NT2/D1 (cell line): ENCODE measurements around the gene EFNA4.

Experiments
- SUZ12 ChIP-seq: IDR thresholded peaks from 2 replicates; pipeline ENCODE4 v1.6.1; 2011; ENCODE audit not compliant: insufficient read length, insufficient read depth; ENCODE audit errors: extremely low read depth
- YY1 ChIP-seq: IDR thresholded peaks from 2 replicates; pipeline ENCODE4 v1.6.1; 2011; ENCODE audit not compliant: insufficient read length, insufficient read depth
- ZNF274 ChIP-seq: IDR thresholded peaks from 2 replicates; pipeline ENCODE4 v1.6.1; 2011; ENCODE audit warnings: mild to moderate bottlenecking, low read depth, low read length

DNA sequence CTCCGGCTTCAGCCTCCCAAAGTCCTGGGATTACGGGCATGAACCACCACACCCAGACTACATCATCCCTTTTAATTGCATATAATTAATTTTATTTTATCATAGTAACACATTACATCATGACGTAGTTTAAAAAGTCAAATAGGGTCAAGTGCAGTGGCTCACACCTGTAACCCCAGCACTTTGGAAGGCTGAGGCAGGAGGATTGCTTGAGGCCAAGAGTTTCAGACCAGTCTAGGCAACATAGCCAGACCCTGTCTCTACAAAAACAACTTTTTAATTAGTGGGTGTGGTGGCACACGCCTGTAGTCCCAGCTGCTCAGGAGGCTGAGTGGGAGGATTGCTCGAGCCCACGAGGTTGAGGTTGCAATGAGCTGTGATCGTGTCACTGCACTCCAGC lies 35.8 kb downstream of the EFNA4 start:
- no peak for TF ChIP-seq SUZ12
- TF ChIP-seq ZNF274, result no peak
- TF ChIP-seq YY1, result no peak
